Small intestine (tissue), 7 donors: Measurements from ENCODE around the gene PCDH20. TPM values are rescaled to one million over a fixed set of nuclear protein-coding genes. Genes with fewer than 3 reads are reported as not detected.
A peak's percentile ranks its signal among the peaks of the same experiment; 100 is the strongest.

Experiments
- DNase-seq, 2 donors: peaks; one replicate each; pipeline versions ENCODE4 v3.0.0 to v3.0.0-alpha.2; 2013
- FAIRE-seq: peaks from 2 replicates; lab custom pipeline; 2012; peaks lifted over from hg19 to GRCh38; lab: Jason Lieb, UNC
- H3K27ac ChIP-seq, 3 donors: one replicate each; pipeline ENCODE4 v1.5.1; 2013; ENCODE audit warnings: low read length in 2 of 3, mild to moderate bottlenecking in 2 of 3, control low read depth in 1 of 3, inconsistent platforms in 1 of 3, low read depth in 1 of 3, moderate library complexity in 1 of 3
- H3K27me3 ChIP-seq, 3 donors: one replicate each; pipeline ENCODE4 v1.6.1; 2013; ENCODE audit warnings: low read length in 3 of 3, inconsistent platforms in 1 of 3; ENCODE audit not compliant: control insufficient read depth in 3 of 3, insufficient read depth in 3 of 3
- H3K36me3 ChIP-seq, 3 donors: one replicate each; pipeline ENCODE4 v1.6.1; 2013; ENCODE audit warnings: low read length in 3 of 3, inconsistent platforms in 1 of 3, low read depth in 1 of 3, mild to moderate bottlenecking in 1 of 3, moderate library complexity in 1 of 3; ENCODE audit not compliant: control insufficient read depth in 3 of 3, insufficient read depth in 2 of 3
- H3K4me1 ChIP-seq, 3 donors: one replicate each; pipeline ENCODE4 v1.6.1; 2013; ENCODE audit warnings: low read length in 2 of 3, inconsistent platforms in 1 of 3, low read depth in 1 of 3, mild to moderate bottlenecking in 1 of 3, moderate library complexity in 1 of 3; ENCODE audit not compliant: control insufficient read depth in 3 of 3, insufficient read depth in 2 of 3
- H3K4me3 ChIP-seq, 3 donors: one replicate each; pipeline ENCODE4 v1.5.1; 2013; ENCODE audit warnings: low read length in 3 of 3, control low read depth in 1 of 3, inconsistent platforms in 1 of 3, low read depth in 1 of 3, mild to moderate bottlenecking in 1 of 3, moderate library complexity in 1 of 3
- H3K9me3 ChIP-seq, 2 donors: one replicate each; pipeline ENCODE4 v1.6.1; 2013; ENCODE audit warnings: low read depth in 1 of 2, low read length in 1 of 2; ENCODE audit not compliant: control insufficient read depth in 2 of 2, insufficient read depth in 1 of 2
- WGBS, 3 donors: extraction: QIAGEN DNeasy Blood & Tissue Kit; methylation state at CpG; one replicate each; pipeline ENCODE4 v1.1.7; 2013; 5-methylcytosine and 5-hydroxymethylcytosine counted together
- polyA plus RNA-seq, 4 donors: library from polyadenylated mRNA; stranded (reverse) in 3 of 4; unstranded in 1 of 4; fragments of 200-250 nt in 3 of 4; fragments of 120-200 nt in 1 of 4; gene quantifications; one replicate each; pipeline versions ENCODE4 v1.2.1 to v1.2.3, GENCODE V29; 2013
- donor health status: healthy with polysubstance abuse.
- donor health status: control.
- donor health status: control.
- donor health status: Bipolar disorder and iron deficiency.
- donor health status: healthy.

Gene PCDH20
- polyA plus RNA-seq, 4 donors = 0.27 to 5.7 (median 2.3) TPM; not detected in 1

DNA sequence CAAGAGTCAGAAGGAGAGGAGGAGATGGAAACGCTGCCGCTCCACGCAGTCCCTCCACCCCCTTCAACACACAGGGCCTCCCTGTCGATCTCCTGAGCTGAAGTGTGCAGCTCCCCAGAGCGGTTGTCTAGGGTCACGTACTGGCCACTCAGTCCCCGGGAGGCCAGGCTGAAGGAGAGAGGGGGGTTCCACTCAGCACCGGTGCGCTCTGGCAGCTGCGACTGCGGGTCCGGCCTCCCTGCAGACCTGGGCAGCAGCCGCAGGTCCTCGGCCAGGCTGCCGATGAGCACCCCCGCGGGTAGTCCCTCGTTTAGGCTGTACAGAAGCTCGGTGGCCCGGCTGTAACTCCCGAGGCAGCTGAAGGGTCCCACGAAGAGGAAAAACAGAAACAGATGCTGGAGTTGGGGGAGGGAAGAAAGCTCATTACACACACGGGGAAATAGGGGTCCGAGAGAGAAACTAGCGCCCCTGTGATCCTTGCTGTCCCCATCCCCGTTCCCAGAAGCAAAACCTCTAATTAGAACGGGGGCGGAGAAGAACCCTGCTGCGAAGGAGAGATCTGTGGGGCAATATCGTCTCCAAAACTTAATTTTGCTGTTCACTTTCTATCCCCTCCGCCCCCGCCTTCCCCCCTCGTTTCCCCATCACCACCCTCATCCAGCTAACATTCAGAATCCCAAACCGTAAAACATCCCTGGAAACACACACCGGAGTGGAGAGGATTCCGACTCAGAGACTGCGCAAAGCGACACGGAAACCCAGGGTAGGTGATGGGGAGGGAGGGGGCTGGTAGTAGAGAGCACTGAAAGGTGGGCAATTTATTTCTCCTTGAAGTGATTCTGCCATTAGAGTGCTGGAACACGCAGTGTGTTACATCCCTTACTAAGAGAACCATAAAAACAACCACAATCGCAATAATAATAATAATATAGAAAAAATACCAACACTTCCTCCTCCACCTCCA lies 1.8 kb downstream of the PCDH20 start:
- H3K27me3 ChIP-seq = peaks cover 0 to 12% (median 0%) of the 10 kb centered on the region in 3 donors
- peak overlapping the region in 1 of 3 donors; percentile 49 for H3K27ac ChIP-seq
- H3K9me3 ChIP-seq = no peaks in the 10 kb centered on the region
- WGBS, 3 donors = 7 to 16% (median 15%) methylated on average over 40 to 41 of the region's 41 CpGs
- H3K4me3 ChIP-seq = peak overlapping the region; percentile 13 to 62 (median 35)
- no peaks in the 10 kb centered on the region for H3K36me3 ChIP-seq
- DNase-seq (peak in 1 of 2 donors; percentile 23), FAIRE-seq (no peak)
- H3K4me1 ChIP-seq = peaks cover 0 to 6% (median 0%) of the 10 kb centered on the region in 3 donors

DNA sequence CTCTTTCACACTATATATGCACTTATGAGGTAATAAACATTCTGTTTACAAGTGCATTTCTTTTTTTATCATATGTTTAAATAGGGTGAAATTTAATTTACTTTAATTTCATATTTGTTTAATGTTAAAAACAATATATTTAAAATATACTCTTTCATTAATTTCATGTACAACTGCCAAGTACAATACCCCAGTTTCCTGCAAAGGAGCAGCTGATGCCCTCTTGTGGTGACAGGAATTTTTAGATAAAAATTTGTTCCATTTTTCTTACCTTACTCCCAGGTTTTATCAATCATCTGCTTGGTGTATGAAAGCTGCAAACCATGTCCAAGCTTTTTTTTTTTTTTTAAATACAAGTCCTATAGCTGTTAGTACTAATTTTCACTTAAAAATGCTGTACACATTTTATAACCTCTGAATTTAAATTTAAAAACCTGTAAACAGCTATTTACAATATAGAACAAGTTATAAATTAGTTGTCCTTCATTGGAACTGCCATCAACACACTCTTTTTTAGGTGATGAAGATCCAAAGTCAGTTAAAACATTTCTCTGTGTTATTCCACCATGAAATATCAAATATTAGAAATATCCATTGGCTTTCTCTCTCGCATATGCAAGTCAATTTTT lies 4.9 kb downstream of the PCDH20 start:
- 89 to 97% (median 91%) methylated on average over 1 of the region's 1 CpG for WGBS, 3 donors
- Histone ChIP-seq H3K4me3 (no peak overlapping the region), H3K27me3 (peaks cover 0 to 12% (median 0%) of the 10 kb centered on the region in 3 donors), H3K27ac (no peak overlapping the region), H3K4me1 (peaks cover 0 to 6% (median 0%) of the 10 kb centered on the region in 3 donors), H3K36me3 (no peaks in the 10 kb centered on the region), H3K9me3 (no peaks in the 10 kb centered on the region)
- FAIRE-seq (peak; percentile 65), DNase-seq (peak; percentile 7 to 19)

DNA sequence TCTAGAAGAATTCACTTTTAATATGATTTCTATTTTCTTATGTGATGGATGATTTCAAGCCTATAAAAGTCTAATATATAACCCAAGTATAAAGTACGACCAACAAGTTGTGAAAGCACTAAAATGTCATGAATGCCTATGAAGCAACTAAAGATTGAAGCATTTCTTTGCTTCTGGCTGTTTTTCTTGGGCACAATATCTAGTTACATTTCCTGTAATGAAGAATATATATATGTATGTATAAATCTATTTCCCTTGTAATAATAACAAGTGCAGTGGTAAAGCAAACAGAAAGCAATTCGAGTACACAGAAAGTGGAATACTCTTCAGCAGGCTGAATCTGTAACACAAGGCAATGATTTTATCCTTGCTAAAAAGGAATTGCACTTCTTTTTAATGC lies 5.4 kb downstream of the PCDH20 start:
- no peaks in the 10 kb centered on the region for H3K36me3 ChIP-seq
- no peak overlapping the region for H3K4me3 ChIP-seq
- WGBS, 3 donors = 45 to 53% (median 46%) methylated on average over 2 of the region's 2 CpGs
- peaks cover 0 to 12% (median 0%) of the 10 kb centered on the region in 3 donors for H3K27me3 ChIP-seq
- H3K9me3 ChIP-seq = no peaks in the 10 kb centered on the region
- no peak overlapping the region for H3K27ac ChIP-seq
- H3K4me1 ChIP-seq = peaks cover 0 to 6% (median 0%) of the 10 kb centered on the region in 3 donors
- FAIRE-seq (no peak), DNase-seq (no peak)

DNA sequence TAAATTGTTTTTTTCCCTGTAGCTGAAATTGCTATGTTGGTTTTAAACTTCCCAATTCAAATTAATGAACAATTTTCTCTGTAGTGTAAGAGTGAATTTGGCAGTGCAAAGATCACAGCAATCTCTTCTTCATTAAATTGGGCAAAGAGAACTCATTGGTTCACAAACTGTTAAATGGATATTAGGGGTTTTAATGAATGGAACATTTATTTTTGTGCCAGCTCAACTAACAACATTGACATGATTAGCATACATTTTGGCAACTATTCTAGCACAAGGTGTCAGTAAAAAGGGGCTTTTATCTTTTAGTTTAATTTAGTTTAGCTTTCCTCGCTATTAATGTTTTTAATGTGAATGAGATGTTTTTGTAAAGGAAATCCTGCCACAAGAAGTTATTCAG lies 7.1 kb downstream of the PCDH20 start:
- Histone ChIP-seq H3K9me3 (no peaks in the 10 kb centered on the region), H3K4me1 (peaks cover 0 to 3% (median 0%) of the 10 kb centered on the region in 3 donors), H3K4me3 (no peak overlapping the region), H3K27me3 (peaks cover 0 to 8% (median 0%) of the 10 kb centered on the region in 3 donors), H3K36me3 (no peaks in the 10 kb centered on the region), H3K27ac (no peak overlapping the region)
- 0% methylated on average over 1 of the region's 1 CpG for WGBS, 3 donors
- DNase-seq (no peak), FAIRE-seq (no peak)

DNA sequence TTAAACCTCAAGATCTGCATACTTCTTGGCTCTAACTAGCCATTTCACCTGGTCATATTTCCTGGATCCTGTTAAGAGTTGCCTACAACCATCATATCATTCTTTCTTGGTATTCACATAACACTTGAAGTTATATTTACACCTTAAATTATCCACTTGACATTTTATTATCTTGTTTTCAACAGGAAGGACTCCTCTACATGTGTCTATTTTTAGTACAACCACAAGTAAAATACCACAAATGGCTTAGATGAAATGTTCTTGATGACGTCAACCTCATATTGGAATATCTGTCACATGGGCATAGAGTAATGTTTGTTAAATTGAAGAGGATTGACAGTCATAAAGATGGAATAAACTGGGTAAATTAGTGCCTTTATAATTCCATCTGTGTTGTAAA lies 9.4 kb downstream of the PCDH20 start:
- Histone ChIP-seq H3K4me1 (no peaks in the 10 kb centered on the region), H3K36me3 (no peaks in the 10 kb centered on the region), H3K27ac (no peak overlapping the region), H3K4me3 (no peak overlapping the region), H3K9me3 (no peaks in the 10 kb centered on the region), H3K27me3 (no peaks in the 10 kb centered on the region)
- FAIRE-seq (no peak), DNase-seq (no peak)
- 58 to 94% (median 65%) methylated on average over 1 of the region's 1 CpG for WGBS, 3 donors

DNA sequence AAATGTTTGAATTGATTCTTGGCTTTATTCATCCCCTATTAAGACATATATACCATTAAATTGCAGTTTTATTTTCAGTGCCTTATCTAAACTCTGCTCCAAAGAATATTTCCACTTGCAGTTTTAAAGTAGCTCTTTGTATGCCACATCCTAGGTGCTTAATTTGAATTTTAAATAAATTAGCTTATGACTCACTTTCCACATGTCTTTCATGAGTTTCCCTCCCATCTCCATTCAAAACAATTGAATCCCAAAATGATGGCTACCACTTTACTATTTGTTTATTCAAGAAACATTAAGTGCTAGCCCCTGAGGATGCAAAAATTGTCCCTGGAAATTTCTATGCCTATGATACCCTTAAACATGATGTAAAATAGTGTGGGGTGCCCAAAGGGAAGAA lies 19.5 kb downstream of the PCDH20 start:
- H3K9me3 ChIP-seq = no peaks in the 10 kb centered on the region
- H3K4me3 ChIP-seq = no peak overlapping the region
- no peak overlapping the region for H3K27ac ChIP-seq
- H3K4me1 ChIP-seq = no peaks in the 10 kb centered on the region
- H3K27me3 ChIP-seq = no peaks in the 10 kb centered on the region
- FAIRE-seq = no peak
- H3K36me3 ChIP-seq = no peaks in the 10 kb centered on the region
- DNase-seq = no peak

DNA sequence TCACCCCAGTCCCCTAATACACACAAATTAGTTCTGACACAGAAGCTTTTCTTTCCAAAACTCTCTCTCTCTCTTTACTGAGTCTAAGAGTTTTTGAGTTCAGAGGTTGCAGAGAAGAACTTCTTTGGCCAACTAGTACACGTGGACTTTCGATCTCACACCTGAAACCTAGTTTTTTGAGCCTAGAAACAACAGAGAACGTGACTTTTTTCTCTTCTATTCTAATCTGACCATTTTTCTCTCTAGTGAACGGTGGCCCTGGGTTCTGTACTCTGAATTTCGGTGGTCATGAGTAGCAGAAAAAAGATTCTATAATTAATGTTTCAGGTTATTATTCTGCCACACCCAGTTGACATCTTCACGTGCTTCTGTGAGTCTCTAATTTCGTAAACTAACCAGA lies 24.2 kb downstream of the PCDH20 start:
- FAIRE-seq = no peak

DNA sequence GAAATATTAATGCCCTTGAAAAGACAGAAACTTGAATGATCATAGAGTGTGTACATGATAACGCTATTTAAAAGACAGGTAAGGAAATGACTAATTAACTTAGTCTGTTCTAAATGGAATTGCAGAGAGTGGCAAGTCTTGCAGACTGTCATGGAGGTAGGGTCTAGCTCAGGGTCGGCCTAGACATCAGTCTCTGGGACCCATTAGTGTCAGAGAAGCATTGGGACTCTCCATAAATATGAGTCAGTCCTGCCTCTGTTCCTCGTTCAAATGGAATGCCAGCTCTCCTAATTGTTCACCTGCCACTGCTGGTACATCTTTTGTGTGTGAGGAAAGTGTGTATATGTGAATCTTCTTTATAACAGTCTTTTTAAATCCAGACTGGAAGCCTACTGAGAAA lies 28.0 kb downstream of the PCDH20 start:
- H3K36me3 ChIP-seq = no peaks in the 10 kb centered on the region
- no peak overlapping the region for H3K27ac ChIP-seq
- 57 to 63% (median 59%) methylated on average over 3 of the region's 3 CpGs for WGBS, 3 donors
- H3K9me3 ChIP-seq = no peaks in the 10 kb centered on the region
- FAIRE-seq (no peak), DNase-seq (no peak)
- no peaks in the 10 kb centered on the region for H3K4me1 ChIP-seq
- no peaks in the 10 kb centered on the region for H3K27me3 ChIP-seq
- no peak overlapping the region for H3K4me3 ChIP-seq

More for the DNA sequence above, 24.2 kb downstream of the PCDH20 start:
- 60 to 76% (median 61%) methylated on average over 7 of the region's 7 CpGs for WGBS, 3 donors
- no peak for DNase-seq
- Histone ChIP-seq H3K4me1 (no peaks in the 10 kb centered on the region), H3K9me3 (no peaks in the 10 kb centered on the region), H3K27ac (no peak overlapping the region), H3K4me3 (no peak overlapping the region), H3K36me3 (no peaks in the 10 kb centered on the region), H3K27me3 (no peaks in the 10 kb centered on the region)
